ENCODE measurements around the gene AMPD2.
A peak's percentile ranks its signal among the peaks of the same experiment; 100 is the strongest.

Gene AMPD2

DNA sequence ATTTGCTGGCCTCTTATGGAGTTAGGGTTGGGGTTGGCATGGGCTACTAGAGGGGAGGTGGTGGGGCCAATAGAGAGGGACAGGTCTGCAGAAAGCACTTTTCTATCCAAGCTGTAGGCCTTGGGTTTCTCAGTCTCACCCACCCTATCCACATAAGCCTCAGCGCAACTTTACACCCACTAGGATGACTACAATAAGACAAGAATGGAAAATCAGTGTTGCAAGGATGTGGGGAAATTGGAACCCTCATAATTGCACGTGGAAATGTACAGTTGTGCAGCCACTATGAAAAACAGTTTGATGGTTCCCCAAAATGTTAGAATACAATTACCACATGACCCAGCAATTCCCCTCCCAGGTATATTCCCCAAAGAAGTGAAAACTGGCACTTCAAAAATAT, 22.2 kb downstream of the AMPD2 start:
- H3K4me1 ChIP-seq (ENCODE audit: control insufficient read depth, insufficient read depth, low read length): peaks cover 3% of the 10 kb centered on the region
- no peaks in the 10 kb centered on the region for H3K36me3 ChIP-seq (ENCODE audit: control insufficient read depth, insufficient read depth, low read length, severe bottlenecking)
- no peaks in the 10 kb centered on the region for H3K27me3 ChIP-seq (replicated peaks; ENCODE audit: control insufficient read depth, insufficient read depth, low read length)

DNA sequence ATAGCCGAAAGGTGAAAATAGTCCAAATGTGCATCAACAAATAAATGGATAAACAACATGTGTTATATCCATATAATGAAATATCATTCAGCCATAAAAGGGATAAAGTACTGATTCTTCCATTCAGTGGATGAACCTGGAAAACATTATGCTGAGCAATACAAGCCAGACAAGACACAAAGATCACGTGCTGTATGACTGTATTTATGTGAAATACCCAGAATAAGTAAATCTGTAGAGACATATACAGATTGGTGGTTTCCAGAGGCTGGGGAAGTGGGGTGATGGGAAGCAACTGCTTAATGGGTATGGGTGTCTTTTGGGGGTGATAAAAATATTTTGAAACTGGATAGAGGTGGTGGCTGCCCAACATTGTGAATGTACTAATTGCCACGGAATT, 23.0 kb downstream of the AMPD2 start:
- H3K9ac ChIP-seq (ENCODE audit: low read length): peak overlapping the region; percentile 35
- H3K27me3 ChIP-seq (replicated peaks; ENCODE audit: control insufficient read depth, insufficient read depth, low read length): no peaks in the 10 kb centered on the region
- no peak overlapping the region for H3K4me3 ChIP-seq (ENCODE audit: low read length)
- no peaks in the 10 kb centered on the region for H3K36me3 ChIP-seq (ENCODE audit: control insufficient read depth, insufficient read depth, low read length, severe bottlenecking)
- peaks cover 3% of the 10 kb centered on the region for H3K4me1 ChIP-seq (ENCODE audit: control insufficient read depth, insufficient read depth, low read length)
- no peaks in the 10 kb centered on the region for H3K9me3 ChIP-seq (ENCODE audit: control insufficient read depth, low read length)
- no peak for DNase-seq (ENCODE audit: low read depth)

More for the DNA sequence above, 22.2 kb downstream of the AMPD2 start:
- H3K4me3 ChIP-seq (ENCODE audit: low read length): no peak overlapping the region
- no peaks in the 10 kb centered on the region for H3K9me3 ChIP-seq (ENCODE audit: control insufficient read depth, low read length)
- no peak overlapping the region for H3K9ac ChIP-seq (ENCODE audit: low read length)
- DNase-seq (ENCODE audit: low read depth): no peak

DNA sequence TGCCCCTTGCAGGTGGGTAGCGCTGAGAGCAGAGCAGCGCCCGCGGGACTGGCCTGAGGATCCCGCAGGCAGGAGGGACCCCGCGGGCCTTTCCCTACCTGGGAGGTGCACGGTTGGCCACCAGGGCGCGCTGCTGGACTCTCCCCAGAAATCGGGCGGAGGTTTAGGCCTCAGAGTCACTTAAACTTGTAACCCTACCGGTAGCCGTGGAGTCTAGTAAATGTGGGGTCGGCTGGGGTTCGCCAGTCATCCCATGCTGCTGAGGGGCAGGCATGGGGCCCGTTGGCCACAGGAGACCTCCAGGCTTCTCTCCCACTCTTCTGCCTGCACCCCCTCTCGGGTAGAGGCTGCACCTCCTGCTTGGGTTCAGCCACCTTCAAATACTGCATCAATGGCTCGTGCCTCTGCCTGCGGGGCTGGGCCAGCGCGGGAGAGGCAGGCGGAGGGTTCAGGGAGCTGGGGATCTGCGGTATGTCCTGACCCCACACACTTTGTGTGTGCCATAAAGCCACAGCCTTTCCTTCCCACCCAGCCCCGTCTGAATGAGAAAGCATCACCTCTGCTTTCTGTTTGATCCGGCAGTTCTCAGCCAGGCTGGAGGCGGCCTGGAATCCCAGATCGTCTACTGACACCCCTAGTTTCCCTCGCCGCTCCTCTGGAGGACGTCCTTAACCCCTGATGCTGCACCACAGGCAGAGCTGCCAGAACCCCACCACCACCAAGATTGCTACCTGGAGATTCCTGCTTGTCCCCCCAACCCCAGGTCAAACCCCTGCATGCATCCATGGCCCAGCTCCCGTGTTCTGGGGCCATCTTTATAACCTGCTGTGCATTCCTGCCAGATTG, 24.0 kb downstream of the AMPD2 start:
- Histone ChIP-seq H3K9ac (ENCODE audit: low read length) (peak overlapping the region; percentile 66), H3K27me3 (replicated peaks; ENCODE audit: control insufficient read depth, insufficient read depth, low read length) (no peaks in the 10 kb centered on the region), H3K4me3 (ENCODE audit: low read length) (no peak overlapping the region), H3K36me3 (ENCODE audit: control insufficient read depth, insufficient read depth, low read length, severe bottlenecking) (no peaks in the 10 kb centered on the region), H3K4me1 (ENCODE audit: control insufficient read depth, insufficient read depth, low read length) (peaks cover 3% of the 10 kb centered on the region), H3K9me3 (ENCODE audit: control insufficient read depth, low read length) (no peaks in the 10 kb centered on the region)
- peak; percentile 64 for DNase-seq (ENCODE audit: low read depth)

DNA sequence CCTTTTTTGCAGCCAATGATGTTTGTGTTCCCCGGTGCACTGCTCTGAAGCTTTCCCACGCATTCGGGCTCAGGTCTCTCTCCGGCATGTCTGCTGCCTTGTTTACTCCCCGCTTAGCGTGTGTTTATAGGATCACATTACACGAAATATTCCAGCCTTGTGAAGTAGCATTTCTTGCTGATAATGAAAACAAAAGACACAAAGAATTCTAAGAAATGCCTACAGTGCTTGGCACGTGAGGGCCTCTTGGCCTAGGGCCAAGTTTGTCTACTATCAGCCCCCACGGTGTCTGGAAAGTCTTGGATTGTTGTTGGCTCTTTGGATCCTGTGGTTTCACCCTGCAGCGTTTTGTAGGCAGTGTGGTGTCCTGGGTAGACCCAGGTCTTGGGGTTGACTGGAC, 25.0 kb downstream of the AMPD2 start:
- peaks cover 3% of the 10 kb centered on the region for H3K4me1 ChIP-seq (ENCODE audit: control insufficient read depth, insufficient read depth, low read length)
- no peaks in the 10 kb centered on the region for H3K27me3 ChIP-seq (replicated peaks; ENCODE audit: control insufficient read depth, insufficient read depth, low read length)
- no peaks in the 10 kb centered on the region for H3K36me3 ChIP-seq (ENCODE audit: control insufficient read depth, insufficient read depth, low read length, severe bottlenecking)
- H3K4me3 ChIP-seq (ENCODE audit: low read length): no peak overlapping the region
- H3K9ac ChIP-seq (ENCODE audit: low read length): no peak overlapping the region
- no peak for DNase-seq (ENCODE audit: low read depth)
- no peaks in the 10 kb centered on the region for H3K9me3 ChIP-seq (ENCODE audit: control insufficient read depth, low read length)

DNA sequence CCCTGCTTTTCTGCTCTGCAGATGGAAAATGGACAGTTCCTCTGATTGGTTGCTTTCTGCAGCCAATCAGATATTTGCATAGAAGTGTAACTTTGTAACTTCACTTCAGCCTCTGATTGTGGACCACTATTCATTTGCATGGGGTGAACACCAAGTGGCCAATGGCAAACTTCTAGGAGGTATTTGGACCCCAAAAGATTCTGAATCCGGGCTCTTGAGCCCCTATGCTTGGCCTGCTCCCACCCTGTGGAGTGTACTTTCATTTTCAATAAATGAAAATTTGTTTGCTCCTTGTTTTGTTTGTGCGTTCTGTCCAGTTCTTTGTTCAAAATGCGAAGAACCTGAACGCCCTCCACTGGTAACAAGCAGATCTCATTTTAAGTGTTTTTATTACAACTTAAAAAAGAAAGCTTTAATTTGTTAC, 29.9 kb downstream of the AMPD2 start:
- Histone ChIP-seq H3K36me3 (ENCODE audit: control insufficient read depth, insufficient read depth, low read length, severe bottlenecking) (no peaks in the 10 kb centered on the region), H3K9me3 (ENCODE audit: control insufficient read depth, low read length) (no peaks in the 10 kb centered on the region), H3K4me1 (ENCODE audit: control insufficient read depth, insufficient read depth, low read length) (no peaks in the 10 kb centered on the region), H3K27me3 (replicated peaks; ENCODE audit: control insufficient read depth, insufficient read depth, low read length) (peaks cover 5% of the 10 kb centered on the region), H3K4me3 (ENCODE audit: low read length) (peak overlapping the region; percentile 78), H3K9ac (ENCODE audit: low read length) (peak overlapping the region; percentile 70)
- DNase-seq (ENCODE audit: low read depth): peak; percentile 66

DNA sequence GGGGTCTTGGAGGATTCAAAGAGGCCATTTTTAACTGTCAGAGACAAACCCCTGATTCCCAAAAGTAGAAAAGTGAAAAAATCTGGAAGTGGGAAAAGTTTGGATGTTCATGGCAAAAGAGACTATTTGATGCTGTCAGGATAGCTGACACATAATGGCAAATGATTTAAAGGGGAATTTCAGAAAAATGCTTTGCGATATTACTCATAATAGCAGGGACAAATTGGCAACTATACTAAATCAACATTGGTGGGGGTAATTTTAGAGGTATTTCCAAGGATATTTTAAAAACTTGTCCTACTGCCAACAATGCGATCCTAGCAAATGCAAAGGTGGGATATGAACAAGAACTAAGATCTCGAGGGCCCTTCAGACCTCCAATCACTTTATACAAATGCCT, 31.0 kb downstream of the AMPD2 start:
- peaks cover 5% of the 10 kb centered on the region for H3K27me3 ChIP-seq (replicated peaks; ENCODE audit: control insufficient read depth, insufficient read depth, low read length)
- H3K9ac ChIP-seq (ENCODE audit: low read length): peak overlapping the region; percentile 70
- no peaks in the 10 kb centered on the region for H3K36me3 ChIP-seq (ENCODE audit: control insufficient read depth, insufficient read depth, low read length, severe bottlenecking)
- H3K4me1 ChIP-seq (ENCODE audit: control insufficient read depth, insufficient read depth, low read length): peaks cover 7% of the 10 kb centered on the region
- H3K4me3 ChIP-seq (ENCODE audit: low read length): no peak overlapping the region
- DNase-seq (ENCODE audit: low read depth): peak; percentile 48
- H3K9me3 ChIP-seq (ENCODE audit: control insufficient read depth, low read length): no peaks in the 10 kb centered on the region

DNA sequence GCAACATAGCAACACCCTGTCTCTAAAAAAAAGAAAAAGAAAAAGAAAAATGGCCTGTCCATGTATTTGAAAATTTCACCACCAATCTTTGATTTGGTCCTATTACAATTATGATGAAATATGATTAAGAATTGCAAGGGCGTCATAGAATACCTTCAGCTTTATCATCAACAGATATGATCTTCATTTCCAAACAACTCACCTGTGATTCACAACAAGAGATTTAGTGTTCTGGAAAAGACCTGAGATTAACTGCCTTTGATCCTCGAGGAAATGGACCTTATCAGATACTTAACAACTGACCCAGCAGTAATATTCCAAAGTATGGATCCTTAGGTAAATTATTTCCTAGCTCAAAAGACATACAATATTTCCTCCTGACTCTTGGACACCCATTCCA, 32.8 kb downstream of the AMPD2 start:
- no peak for DNase-seq (ENCODE audit: low read depth)

DNA sequence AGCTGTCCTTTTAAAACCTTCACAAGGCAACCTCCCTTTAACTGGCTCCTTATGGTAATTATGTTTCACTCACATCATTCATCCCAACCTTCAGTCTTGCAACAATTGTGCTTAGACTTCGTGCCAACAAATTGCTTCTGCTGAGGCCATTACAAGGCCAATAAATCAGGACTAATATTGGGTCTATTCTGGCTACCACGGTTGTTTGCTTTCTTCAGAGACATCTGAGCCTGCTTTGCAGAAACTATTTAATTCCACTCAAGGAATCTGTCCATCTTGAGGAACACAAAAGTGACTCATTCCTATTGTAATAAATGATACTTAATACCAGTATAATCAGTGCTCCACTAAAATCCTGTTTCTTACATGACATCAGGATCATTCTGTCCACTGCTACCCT, 33.7 kb downstream of the AMPD2 start:
- DNase-seq (ENCODE audit: low read depth): no peak
- H3K9ac ChIP-seq (ENCODE audit: low read length): no peak overlapping the region
- no peak overlapping the region for H3K4me3 ChIP-seq (ENCODE audit: low read length)
- H3K27me3 ChIP-seq (replicated peaks; ENCODE audit: control insufficient read depth, insufficient read depth, low read length): peaks cover 5% of the 10 kb centered on the region
- no peaks in the 10 kb centered on the region for H3K9me3 ChIP-seq (ENCODE audit: control insufficient read depth, low read length)
- H3K4me1 ChIP-seq (ENCODE audit: control insufficient read depth, insufficient read depth, low read length): peaks cover 13% of the 10 kb centered on the region
- no peaks in the 10 kb centered on the region for H3K36me3 ChIP-seq (ENCODE audit: control insufficient read depth, insufficient read depth, low read length, severe bottlenecking)

More for the DNA sequence above, 32.8 kb downstream of the AMPD2 start:
- Histone ChIP-seq H3K9me3 (ENCODE audit: control insufficient read depth, low read length) (no peaks in the 10 kb centered on the region), H3K36me3 (ENCODE audit: control insufficient read depth, insufficient read depth, low read length, severe bottlenecking) (no peaks in the 10 kb centered on the region), H3K27me3 (replicated peaks; ENCODE audit: control insufficient read depth, insufficient read depth, low read length) (peaks cover 5% of the 10 kb centered on the region), H3K4me3 (ENCODE audit: low read length) (no peak overlapping the region), H3K4me1 (ENCODE audit: control insufficient read depth, insufficient read depth, low read length) (peaks cover 13% of the 10 kb centered on the region), H3K9ac (ENCODE audit: low read length) (no peak overlapping the region)

DNA sequence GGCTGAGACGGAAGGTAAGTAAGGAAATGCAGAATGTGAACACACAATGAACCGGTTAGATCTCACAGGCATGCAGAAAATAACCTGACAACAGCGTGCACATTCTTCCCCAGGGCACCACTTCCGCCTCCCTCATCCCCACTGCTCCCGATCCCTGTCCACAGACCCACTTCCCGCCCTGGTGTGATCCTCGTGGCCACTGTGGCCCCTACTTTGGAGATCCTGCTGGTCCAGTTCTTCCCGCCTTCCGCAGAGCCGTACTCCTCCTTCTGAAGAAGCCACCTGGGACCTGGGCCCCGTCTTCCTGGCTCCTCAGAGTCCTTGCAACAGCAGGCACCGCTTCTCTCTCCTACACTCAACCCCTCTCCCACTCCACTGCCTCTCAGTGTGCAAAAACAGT, 34.9 kb downstream of the AMPD2 start:
- DNase-seq (ENCODE audit: low read depth): no peak
- Histone ChIP-seq H3K27me3 (replicated peaks; ENCODE audit: control insufficient read depth, insufficient read depth, low read length) (peaks cover 5% of the 10 kb centered on the region), H3K9ac (ENCODE audit: low read length) (no peak overlapping the region), H3K4me1 (ENCODE audit: control insufficient read depth, insufficient read depth, low read length) (peaks cover 13% of the 10 kb centered on the region), H3K4me3 (ENCODE audit: low read length) (no peak overlapping the region), H3K36me3 (ENCODE audit: control insufficient read depth, insufficient read depth, low read length, severe bottlenecking) (no peaks in the 10 kb centered on the region), H3K9me3 (ENCODE audit: control insufficient read depth, low read length) (no peaks in the 10 kb centered on the region)

DNA sequence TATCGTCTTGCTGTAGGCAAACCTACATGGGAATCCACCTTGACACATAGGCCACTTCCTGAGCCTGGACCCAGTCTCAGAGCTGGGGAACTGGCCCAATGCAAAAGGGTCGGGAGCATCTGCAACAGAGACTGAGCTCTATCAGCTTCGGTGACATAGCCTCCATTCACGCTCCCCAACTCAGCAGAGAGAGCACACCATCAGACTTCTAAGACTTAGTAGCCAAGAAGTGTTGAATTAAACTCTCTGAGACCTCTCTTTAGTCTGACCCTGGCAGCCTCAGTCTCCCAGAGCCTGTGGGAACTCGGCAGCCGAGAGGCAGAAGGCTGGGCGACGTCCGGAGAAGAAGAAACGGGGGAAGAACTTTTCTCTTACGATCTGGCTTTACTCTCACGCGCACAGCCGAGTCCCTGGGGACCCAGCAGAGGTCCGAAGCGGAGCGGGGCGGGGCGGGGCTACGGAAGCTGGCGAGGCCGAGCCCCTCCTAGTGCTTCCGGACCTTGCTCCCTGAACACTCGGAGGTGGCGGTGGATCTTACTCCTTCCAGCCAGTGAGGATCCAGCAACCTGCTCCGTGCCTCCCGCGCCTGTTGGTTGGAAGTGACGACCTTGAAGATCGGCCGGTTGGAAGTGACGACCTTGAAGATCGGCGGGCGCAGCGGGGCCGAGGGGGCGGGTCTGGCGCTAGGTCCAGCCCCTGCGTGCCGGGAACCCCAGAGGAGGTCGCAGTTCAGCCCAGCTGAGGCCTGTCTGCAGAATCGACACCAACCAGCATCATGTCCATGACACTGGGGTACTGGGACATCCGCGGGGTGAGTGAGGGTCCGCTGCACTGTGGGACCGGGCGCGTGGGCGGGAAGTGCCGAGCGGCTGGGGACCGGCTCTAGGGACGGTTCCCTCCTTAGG, 36.2 kb downstream of the AMPD2 start, which contains the start of gene GSTM4:
Gene GSTM4, plus strand, starts transcription at position 485 of the 905 bp plus-strand sequence. Its CDS starts 291 bp downstream, at position 776.
- H3K27me3 ChIP-seq (replicated peaks; ENCODE audit: control insufficient read depth, insufficient read depth, low read length): peaks cover 5% of the 10 kb centered on the region
- peaks cover 6% of the 10 kb centered on the region for H3K36me3 ChIP-seq (ENCODE audit: control insufficient read depth, insufficient read depth, low read length, severe bottlenecking)
- peak within 1 kb of the TSS; percentile 83 for H3K4me3 ChIP-seq (ENCODE audit: low read length)
- peaks cover 13% of the 10 kb centered on the region for H3K4me1 ChIP-seq (ENCODE audit: control insufficient read depth, insufficient read depth, low read length)
- no peaks in the 10 kb centered on the region for H3K9me3 ChIP-seq (ENCODE audit: control insufficient read depth, low read length)
- peak; percentile 93 for DNase-seq (ENCODE audit: low read depth)
- H3K9ac ChIP-seq (ENCODE audit: low read length): peak within 1 kb of the TSS; percentile 79

DNA sequence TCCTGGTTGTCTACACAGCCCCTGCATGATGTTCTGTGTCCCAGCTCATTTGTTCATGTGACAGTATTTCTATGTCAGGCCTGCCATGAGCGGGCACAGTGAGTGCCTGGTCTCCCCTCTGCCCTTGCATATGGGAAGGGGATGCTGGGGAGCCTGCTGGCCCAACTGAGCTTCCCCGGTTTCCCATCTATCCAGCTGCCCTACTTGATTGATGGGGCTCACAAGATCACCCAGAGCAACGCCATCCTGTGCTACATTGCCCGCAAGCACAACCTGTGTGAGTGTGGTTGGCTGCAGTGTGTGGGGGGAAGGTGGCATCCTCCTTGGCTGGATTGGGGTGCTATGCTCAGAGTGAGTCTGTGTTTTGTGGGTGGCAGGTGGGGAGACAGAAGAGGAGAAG, 37.8 kb downstream of the AMPD2 start:
- H3K9me3 ChIP-seq (ENCODE audit: control insufficient read depth, low read length): no peaks in the 10 kb centered on the region
- H3K36me3 ChIP-seq (ENCODE audit: control insufficient read depth, insufficient read depth, low read length, severe bottlenecking): peaks cover 6% of the 10 kb centered on the region
- no peak overlapping the region for H3K9ac ChIP-seq (ENCODE audit: low read length)
- peaks cover 13% of the 10 kb centered on the region for H3K4me1 ChIP-seq (ENCODE audit: control insufficient read depth, insufficient read depth, low read length)
- no peaks in the 10 kb centered on the region for H3K27me3 ChIP-seq (replicated peaks; ENCODE audit: control insufficient read depth, insufficient read depth, low read length)
- H3K4me3 ChIP-seq (ENCODE audit: low read length): no peak overlapping the region
- no peak for DNase-seq (ENCODE audit: low read depth)

All from adipocyte (in vitro differentiated cells).